NCI-H2081 (cell line): ENCODE data around the gene ANKRD39.
"Not testable (repeated sequence)": the region's sequence is repeated elsewhere in the genome, so short reads cannot be mapped to it uniquely, and the experiment has no call there.

Source experiments
- DNase-seq, 2 experiments: peaks; one replicate each; lab custom pipeline; 2025; lab: John Stamatoyannopoulos, UW

The ANKRD39 gene

DNA sequence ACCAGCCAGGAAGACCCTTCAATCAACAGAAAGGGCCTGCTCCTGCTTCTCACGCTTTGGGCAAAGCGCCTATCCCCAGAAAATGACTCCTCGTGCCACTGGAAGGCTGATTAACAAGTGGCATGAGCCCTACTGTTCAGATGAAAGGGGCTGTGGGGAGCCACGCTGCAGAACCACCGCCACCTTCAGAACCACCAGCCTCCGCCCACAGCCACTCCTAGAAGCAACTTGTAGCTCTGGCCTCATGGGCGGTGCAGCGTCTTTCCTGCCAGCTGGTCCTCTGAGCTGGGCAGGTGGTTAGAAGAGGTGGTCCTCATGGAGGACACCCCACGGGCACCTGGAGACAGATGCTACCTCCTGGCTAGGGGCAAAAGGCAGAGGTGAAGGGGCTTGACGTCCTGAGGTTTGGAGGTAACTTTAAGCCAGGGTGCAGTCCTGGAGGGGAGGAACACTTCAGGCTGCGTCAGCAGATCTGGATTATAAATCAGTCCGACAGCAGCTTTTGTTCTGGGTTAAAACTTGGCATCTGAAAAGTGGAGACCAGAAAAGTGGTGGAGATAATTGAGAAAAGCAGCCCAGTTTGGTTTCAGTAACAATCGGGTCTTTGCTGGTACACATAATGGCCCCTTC is 12.9 kb upstream of the ANKRD39 start:
- DNase-seq: peak; percentile 49 to 73

DNA sequence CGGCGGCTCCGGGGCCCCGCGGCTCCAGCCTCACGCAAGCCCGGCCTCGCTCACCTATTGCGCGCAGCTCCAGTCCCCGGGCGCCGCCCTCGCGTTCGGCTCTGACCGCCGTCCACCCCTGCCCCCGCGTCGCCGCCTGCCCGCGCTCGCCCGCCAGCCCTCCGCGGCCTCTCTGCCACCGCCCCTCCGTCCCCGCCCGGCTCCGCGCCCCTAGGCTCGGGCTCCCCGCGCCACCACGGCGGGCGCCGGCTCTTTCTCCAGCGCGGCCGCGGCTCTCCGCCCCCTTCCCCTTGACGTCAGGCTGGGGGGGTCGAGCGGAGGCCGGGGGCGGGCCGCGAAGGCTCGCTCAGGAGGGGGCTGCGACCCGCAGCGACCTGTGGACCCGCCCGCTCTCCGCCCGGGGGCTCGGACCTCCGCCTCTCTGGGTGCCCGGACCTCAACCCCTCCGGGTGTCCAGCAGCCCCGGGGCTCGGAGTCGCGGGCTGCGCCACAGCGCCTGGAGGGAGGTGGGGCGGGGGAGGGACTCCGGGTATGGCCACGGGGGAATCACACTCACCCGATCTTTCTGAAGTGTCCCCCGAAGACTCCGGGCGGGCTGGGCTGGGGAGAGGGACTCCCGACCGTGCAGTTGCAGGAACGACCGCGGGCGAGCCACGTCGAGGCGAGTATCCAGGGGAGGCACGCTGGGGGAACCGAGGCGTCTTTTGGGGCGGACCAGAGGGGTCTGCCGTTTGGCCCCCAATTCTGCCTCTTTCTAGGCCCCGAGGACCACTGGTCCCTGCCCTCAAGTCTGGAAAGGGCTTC is 12.2 kb upstream of the ANKRD39 start, which contains the start of gene SEMA4C:
TSS of gene SEMA4C (minus strand) at position 259 of the 804 bp plus-strand sequence. CDS start 2,194 bp downstream, outside the sequence.
- DNase-seq: peak; percentile 39 to 61

DNA sequence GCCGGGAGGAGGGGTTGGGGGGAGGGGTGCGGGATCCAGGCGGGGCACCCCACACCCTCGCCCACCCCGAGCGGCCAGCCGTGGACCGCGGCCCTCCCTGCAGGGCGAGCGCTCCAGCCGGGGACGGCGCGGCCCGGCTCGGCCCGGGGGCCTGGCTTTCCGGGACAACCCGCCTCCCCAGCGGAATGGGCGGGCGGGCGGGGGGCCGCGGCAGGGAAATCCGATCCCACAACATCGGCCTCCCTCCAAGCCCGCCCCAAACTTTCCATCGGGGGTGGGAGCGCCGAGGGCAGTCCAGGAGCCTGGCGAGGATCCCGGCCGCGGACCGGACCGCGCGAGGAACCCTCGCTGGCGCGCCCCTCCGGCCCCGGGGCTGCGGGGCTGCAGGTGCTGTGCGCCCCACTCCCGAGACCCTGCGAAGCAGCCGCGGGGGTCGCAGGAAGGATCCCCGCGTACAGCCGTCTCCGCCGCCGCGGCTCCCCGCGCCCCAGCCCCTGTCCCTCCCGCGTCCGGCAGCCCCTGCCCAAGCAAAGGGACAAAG is 11.5 kb upstream of the ANKRD39 start:
- peak; percentile 44 to 56 for DNase-seq

DNA sequence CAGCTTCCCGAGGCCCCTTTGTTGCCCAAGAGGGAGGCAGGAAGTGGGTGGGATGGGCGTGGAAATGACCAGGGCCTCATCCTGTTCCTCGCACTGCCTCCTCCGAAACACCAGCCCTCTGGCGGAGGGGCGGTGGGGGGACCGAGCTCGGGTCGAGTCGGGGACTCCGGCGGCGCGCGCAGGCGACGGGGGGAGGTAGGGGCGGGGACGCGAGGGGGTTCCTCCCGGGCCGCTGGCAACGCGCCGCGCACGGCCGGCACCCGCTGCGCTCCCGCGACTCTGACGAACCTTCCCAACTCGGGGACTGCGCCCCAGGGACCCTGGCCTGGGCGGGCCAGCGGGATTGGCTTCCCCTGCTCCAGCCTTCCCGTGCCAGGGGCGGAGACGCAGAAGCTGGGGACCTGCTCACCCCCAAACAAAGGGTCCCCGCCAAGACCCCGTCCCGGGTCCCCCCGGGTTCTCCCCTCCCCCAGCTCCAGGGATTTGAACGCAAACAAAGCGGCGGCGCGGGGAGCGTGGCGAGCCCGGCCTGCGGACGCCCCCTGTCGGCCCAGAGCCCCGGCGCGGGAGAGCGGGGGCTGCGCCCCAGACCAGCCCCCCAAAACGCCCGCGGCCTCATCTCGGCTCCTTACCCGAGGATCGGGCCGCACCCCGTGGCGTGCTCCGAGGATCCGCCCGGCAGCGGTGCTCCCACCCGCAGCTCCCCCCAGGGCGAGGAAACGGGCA is 10.9 kb upstream of the ANKRD39 start:
- peak; percentile 90 to 93 for DNase-seq

DNA sequence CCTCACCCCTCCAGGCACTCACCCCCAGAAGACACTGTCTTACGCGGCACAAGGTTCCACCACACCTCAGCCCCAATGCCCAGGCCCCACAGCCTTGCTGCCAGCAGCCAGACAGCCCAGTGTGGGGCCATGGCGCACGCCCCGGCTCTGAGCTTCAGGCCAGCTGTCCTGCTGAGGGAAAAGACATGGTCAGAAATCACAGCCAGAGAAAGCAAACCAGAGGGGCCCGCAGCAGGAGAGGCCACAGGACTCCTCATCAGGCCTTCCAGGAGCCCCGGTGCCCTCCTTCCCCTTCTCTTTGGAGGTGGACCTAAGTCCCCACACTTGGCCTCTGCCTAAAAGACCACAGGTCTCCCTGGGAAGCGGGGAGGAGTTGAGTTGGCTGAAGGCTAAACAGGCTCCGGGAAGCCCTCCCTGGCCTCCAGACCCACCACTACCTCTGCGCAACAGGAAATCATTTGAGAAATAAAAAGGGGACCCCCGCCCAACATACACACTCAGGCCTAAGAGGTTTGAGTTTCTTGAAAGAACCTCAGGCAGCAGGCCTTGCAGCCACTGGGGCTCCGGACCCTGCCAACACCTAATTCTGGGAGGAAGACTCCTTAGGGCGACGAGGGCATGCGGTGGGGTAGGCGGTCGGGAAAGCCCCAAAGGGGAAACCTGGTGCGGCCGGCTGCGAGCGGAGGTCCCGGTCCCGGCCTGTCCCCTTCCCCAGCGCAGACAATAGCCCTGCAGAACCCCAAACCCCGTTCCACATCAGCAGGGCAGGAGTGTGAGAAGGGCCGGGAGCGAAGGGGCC is 10.1 kb upstream of the ANKRD39 start:
- peak in 1 of 2 experiments; percentile 19 for DNase-seq

DNA sequence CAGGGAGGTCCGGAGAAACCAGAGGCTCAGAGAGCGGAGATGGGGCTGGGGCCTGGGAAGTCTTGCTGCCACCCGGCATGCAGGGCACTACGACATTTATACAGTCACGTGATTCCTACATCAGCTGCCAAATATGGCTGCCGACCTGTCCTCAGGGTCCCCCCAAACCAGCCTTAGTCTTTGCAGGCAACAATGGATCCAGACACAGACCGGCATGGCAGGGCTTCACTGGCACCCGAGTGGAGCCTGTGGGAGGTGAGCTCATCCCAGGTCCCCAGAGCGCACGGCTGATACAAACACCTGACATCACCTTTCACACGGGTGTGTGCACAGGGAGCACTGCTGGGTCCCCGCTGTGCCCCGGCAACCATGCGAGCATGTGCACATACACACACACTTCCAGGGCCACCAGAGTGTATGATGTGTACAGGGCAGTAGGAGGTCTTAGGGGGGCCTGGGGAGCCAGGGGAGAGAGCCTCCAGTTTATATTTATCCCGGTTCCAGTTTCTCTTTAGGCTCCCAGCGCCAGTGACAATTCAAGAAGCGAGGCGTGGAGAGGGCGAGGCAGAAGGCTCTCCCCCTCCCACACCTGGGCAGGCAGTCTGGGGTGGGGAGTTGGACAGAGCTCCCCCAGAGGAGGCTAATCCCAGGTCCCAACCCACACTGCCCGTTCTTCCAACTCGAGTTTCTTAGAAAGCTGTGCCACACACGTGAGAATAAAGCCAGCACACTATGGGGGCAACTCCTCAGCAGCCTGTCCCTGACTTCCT is 9.4 kb upstream of the ANKRD39 start:
- peak; percentile 48 to 76 for DNase-seq

DNA sequence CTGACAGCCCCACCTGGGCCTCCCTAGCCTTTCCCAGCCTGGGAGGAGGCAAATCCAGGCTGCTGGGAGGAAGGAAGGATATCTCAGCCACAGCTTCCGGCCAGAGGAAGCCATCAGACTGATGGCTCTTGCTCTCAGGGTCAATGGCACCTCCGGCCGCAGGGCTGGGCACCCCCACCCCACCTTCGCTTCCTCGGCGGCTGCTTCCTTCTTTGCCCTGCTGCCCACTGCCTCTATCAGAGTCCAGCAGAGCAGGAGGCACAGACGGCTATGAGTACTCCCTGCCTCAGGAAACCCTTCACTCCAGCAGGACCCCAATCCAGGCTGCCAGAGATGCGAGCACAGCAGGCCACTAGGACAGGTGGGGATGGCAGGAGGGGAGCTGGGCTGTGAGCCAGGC is 8.8 kb upstream of the ANKRD39 start:
- DNase-seq: no peak

DNA sequence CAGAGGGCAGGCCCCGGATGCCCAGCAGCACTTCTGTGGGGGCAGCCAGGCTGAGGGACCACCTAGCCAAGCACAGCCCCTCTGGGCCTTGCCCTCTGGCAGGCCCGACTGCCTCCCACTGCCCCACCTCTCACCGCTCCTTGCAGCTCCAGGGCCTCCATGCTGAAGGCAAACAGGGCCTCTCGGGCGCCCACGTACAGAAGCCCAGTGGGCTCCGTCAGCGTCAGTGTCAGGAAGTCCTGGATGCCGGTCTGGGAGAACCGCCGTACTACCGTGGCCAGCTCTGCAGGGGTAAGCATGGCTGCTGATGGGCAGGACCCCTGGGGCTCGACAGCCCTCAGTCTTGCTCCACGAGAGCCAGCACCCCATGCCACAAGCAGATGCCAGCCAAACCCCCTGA is 8.3 kb upstream of the ANKRD39 start:
- no peak for DNase-seq

DNA sequence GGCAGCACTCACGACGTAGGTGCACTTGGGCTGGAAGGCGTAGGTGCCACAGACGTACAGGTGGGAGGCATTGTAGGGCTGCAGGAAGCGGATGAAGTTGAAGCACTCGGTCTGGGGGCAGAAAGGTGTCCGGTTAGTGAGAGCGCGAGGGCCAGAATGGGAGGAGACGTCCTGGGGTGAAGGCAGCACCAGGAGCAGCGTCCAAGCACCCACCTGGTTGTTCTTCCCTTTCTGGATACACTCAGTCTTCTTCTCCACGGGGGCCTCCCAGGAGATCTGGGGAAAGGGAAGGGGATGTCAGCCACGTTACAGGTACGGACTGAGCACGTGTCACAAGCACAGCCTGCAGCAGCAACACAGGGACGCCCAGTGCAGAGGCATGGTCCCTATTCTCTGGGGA is 7.8 kb upstream of the ANKRD39 start:
- no peak for DNase-seq

DNA sequence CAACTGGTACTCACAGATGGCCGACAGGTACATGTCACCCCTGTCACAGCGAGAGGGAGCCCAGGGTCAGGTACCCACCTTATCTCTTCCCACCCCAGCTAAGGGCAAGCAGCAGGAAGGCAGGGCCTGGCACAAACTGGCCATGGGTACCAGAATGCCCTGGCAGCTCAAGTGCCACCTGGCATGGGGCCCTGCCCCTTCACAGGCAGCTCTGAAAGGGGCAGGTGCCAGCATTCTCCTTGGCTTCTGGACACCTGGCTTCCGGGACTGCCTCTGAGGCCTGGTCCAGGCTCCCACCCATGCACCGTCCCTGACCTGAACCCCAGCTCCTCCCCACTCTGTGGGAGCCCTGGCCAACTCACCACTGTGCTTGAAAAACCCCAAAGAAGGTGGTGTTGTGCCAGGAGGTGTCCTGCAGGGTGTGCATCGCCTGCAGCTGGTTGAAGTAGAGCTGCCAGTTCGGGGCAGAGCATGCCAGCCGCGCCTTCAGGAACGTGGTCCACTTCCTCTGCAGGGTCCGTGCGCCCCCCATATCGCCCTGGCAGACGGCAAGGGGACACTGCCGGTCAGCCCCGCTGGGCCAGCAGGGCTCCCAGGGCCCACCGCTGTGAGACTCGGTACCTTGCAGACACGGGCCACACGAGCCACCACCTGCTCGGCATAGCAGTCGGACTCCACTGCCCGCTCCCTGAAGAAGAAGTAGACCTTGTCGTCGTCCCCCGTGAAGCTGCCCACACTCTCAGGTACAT is 6.7 kb upstream of the ANKRD39 start:
- no peak for DNase-seq

DNA sequence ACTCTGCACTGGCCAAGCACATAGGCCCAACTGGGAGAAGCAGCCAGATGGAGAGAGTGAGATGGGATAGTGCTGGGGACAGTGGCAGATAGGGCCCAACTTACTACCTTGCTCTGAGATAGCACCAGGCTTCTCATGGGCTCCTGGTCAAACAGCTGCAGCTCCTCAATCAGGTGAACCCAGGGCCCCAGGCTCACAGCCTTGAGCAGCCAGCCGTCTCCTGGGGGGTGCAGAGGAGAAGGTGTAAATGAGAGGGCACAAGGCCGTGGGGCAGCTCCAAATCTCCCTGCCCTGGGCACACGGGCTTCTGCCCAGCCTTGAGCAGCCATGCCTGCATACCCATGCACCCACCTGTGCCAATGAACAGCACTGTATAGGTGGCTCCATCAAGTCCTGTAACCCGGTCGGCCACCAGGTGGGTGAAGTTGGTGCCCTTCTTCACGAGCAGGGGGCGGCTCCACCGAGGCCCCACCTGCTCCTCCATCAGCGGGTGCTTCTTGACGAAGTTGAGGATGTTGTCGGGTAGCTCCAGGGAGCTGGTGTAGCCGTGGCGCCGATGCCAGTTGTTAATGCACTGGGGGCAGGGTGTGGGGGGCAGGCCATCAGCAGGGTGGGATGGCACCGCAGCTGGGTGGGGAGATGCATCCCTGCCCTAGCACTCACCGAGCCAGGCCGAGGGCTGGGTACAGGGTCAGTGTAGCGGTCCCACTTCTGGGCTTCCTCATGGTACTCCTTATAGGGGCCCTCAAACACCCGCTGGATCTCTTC is 5.9 kb upstream of the ANKRD39 start:
- DNase-seq: no peak

DNA sequence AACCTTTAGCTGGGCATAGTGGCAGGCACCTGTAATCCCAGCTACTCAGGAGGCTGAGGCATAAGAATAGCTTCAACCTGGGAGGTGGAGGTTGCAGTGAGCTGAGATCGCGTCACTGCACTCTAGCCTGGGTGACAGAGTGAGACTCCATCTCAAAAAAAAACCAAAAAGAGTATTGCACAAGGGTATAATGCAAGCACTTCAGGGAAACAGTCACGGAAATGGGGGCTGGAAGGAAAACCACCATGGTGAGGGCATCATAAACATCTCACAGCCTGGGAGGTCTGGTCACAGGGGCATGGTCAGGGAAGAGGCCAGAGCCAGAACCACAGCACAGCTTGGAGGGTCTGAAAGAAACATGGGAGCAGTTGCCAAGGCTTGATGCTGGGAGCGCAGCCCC is 5.2 kb upstream of the ANKRD39 start:
- not testable (repeated sequence) for DNase-seq

DNA sequence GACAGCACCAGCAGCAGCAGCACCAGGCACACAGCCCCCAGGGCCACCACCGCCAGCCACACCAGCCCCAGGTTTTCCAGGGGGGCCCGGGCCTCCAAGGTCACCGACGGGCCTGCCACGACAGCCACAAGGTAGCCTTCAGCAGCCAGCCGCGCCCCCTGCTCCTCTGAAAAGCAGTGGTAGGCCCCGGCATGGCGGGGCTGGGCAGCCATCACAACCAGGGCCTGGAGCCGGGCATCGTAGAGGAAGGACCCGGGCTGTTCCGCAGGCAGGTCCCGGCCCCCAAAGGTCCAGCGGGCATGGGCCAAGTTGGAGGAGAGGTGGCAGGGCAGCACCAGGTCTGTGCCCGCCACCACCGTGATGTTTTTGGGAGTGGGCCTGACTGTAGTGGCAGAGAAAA is 3.3 kb upstream of the ANKRD39 start:
- DNase-seq: no peak

DNA sequence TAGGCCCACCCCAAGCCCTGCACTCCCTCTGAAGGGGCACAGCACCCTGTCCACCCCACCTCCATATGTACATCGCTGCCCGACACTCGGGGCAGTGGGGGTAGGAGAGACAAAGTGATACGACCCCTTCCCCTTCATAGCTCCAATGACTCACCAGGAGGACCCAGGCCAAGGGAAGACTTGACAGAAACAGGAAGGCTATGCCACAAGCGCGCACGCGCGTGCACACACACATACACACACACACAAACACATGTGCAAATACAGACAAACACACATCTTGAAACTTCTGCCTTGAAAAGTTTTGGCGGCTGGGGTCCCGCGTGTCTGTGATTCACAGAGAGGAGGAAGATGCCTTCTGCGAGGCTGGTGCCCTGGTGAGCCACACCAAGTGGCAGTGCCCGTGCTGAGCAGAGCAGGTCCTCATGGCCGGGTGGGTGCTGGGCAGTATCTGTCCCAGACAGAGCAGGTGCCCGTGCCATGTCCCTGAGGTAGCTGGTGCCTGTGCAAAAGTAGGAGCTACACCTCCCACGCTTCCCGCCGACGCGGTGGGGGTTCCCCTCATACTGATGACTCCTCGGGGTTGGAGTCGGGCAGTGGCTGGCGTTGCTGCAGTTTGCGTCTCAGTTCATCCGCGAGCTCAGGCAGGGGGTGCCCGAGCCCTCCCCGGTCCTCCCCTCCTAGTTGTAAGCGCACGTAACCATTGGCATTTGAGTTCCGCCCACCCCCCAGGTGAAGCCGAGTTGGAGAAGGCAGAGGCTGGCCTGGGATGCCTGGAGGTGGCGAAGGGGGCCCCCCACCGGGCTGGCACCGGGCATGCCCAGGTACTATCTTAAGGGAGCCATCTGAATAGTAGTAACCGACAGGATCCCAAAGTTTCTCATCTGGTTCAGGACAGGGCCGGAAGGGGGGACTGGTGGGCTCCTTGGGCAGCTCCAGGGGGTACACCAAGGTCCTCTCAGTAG is 2.5 kb upstream of the ANKRD39 start:
- no peak for DNase-seq

DNA sequence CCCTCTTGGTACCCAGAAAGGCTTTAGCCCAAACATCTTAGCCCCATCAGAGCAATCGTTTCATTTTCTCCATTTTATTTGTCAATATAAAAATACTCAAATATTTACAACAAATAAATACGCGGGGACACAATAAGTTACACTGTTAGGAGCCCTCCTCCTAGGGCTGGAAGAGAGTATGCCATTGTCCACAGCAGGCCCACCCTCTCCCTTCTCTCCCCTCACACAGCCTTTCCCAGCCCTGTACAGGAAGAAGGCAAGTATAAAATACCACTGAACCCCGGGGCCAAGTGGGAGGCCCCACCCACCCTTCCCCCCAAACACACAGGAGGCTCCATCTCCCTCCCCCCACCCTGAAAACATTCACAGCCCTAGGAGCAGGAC is 1.9 kb upstream of the ANKRD39 start:
- DNase-seq: no peak

DNA sequence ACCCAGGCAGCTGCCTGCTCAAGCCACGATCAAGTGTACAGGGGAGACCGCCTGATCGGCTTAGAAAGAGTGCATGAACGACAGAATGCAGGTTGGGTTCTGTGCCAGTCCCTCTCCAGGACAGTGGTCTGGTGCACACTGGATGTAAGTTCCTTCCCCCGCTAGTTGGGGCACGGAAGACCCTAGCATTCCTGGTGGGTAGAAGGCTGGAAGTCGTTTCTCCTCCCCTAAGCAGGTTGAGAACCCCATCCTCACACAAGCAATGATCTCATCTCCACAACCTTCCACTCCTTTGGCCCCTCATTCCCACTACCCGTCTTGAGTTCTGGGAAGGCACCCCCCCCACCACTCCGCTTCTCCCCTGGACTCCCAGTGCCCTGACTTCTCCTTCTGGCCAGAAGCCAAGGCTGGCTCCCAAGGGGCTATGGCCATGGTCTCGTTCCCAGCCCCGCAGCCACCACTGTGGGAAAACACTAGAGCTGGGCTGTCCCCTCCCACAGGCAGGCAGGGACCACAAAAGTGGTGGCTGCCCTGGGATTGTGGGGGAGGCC is 1.4 kb upstream of the ANKRD39 start:
- no peak for DNase-seq

DNA sequence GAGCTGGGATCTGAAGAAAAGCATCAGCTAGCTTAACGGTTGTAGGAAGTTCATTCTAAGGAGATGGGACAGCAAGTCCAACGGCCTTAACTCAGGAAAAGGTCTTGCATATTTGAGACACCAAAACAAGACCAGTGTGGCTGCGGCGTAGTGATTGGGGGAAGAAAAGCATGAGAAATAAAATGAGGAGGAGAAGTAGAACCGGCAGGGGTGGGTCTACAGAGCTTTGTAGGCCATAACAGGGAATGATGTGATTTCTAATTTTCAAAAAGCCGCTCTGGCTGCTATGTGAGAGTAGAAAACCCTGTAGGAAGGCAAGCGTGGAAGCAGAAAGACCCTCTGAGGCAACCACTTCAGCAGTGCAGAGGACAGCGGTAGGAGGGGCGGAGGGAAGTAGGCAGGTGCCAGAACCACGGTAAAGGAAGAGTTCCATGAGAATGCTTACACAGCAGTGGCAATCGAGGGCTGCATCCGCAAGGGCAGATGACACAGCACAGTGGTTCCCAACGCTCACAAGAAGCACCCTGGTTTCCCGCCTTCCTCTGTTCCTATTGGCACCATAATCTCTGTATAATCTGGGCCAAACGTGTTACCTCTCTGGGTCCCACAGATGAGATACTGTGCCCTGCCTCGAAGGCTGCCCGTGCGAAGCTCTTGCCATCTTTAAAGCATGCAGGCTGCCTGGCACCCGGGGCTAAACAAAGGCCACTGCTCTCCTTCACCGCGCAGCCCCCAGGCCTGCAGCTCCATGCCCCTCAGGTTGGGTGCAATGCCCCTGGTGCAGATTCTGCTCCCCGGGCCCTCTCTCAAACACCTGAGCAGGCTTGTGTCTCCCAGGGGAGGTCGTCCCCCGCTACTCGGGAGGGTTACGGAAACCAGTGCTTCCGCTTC is 795 bp downstream of the ANKRD39 start:
- DNase-seq: peak; percentile 12 to 59
